GM12878 (cell line): Measurements from ENCODE around the gene IHH.

Source experiments
- ATF3 ChIP-seq: IDR thresholded peaks from 2 replicates; pipeline ENCODE4 v1.6.1; 2011; ENCODE audit warnings: low read depth, mild to moderate bottlenecking, low read length, moderate library complexity, borderline replicate concordance; ENCODE audit errors: extremely low read depth
- BHLHE40 ChIP-seq, 2 experiments: fragments of 450-650 bp in 1 of 2; IDR thresholded peaks; 2 replicates each; pipeline ENCODE4 v1.6.1; 2011 to 2017; ENCODE audit warnings: low read depth in 2 of 2, borderline replicate concordance in 1 of 2, improper control_type of control experiment in 1 of 2, low read length in 1 of 2, mild to moderate bottlenecking in 1 of 2
- CTCF ChIP-seq, 3 experiments: IDR thresholded peaks in 2 of 3; conservative IDR thresholded peaks in 1 of 3; 2 replicates each; pipeline ENCODE4 v1.5.1; 2011; ENCODE audit warnings: low read depth in 3 of 3, low read length in 3 of 3, mild to moderate bottlenecking in 3 of 3, control low read depth in 2 of 3, moderate library complexity in 2 of 3, inconsistent platforms in 1 of 3, mixed read lengths in 1 of 3; ENCODE audit not compliant: control insufficient read depth in 2 of 3, insufficient read depth in 1 of 3; ENCODE audit errors: extremely low read depth in 1 of 3
- CUX1 ChIP-seq: IDR thresholded peaks from 2 replicates; pipeline ENCODE4 v1.6.1; 2012; ENCODE audit warnings: improper control_type of control experiment, low read depth, low read length; ENCODE audit not compliant: insufficient replicate concordance
- E4F1 ChIP-seq: fragments of 450-650 bp; IDR thresholded peaks from 2 replicates; pipeline ENCODE4 v1.6.1; 2018; ENCODE audit warnings: borderline replicate concordance, mild to moderate bottlenecking; ENCODE audit not compliant: partially characterized antibody
- ESRRA ChIP-seq: IDR thresholded peaks from 2 replicates; pipeline ENCODE4 v1.6.1; 2012; ENCODE audit warnings: mild to moderate bottlenecking, low read length, improper control_type of control experiment
- IKZF1 ChIP-seq: fragments of 450-650 bp; conservative IDR thresholded peaks from 2 replicates; pipeline ENCODE4 v1.6.1; 2017; ENCODE audit warnings: antibody characterized with exemption, mild to moderate bottlenecking
- JUND ChIP-seq: IDR thresholded peaks from 2 replicates; pipeline ENCODE4 v1.6.1; 2012; ENCODE audit warnings: low read depth, mild to moderate bottlenecking, low read length, improper control_type of control experiment, moderate library complexity
- SIX5 ChIP-seq: IDR thresholded peaks from 2 replicates; pipeline ENCODE4 v1.6.1; 2011; ENCODE audit warnings: mild to moderate bottlenecking, low read depth, low read length, moderate library complexity; ENCODE audit not compliant: severe bottlenecking
- SREBF2 ChIP-seq: IDR thresholded peaks from 2 replicates; pipeline ENCODE4 v1.6.1; 2012; ENCODE audit warnings: mild to moderate bottlenecking, low read length
- TCF12 ChIP-seq: IDR thresholded peaks from 2 replicates; pipeline ENCODE4 v1.6.1; 2011; ENCODE audit warnings: low read depth, mild to moderate bottlenecking, low read length
- ZNF24 ChIP-seq: fragments of 450-650 bp; IDR thresholded peaks from 2 replicates; pipeline ENCODE4 v1.6.1; 2017; ENCODE audit warnings: antibody characterized with exemption, mild to moderate bottlenecking

GRCh38 chr2:219090436-219091299 lies 29.9 kb upstream of the IHH start:
- TF ChIP-seq CTCF (IDR thresholded peaks at IDR 0.05 in 2 of 3, conservative IDR thresholded peaks at IDR 0.05 in 1 of 3; ENCODE audit: control insufficient read depth in 2 of 3, extremely low read depth in 1 of 3, insufficient read depth in 1 of 3, low read depth in 3 of 3, low read length in 3 of 3) (no peak), JUND (no peak), IKZF1 (no peak), BHLHE40 (IDR thresholded peaks at IDR 0.05; ENCODE audit: borderline replicate concordance in 1 of 2, low read depth in 2 of 2, low read length in 1 of 2) (no peak), ATF3 (no peak), CUX1 (no peak), TCF12 (no peak), E4F1 (no peak), ZNF24 (no peak), ESRRA (no peak), SIX5 (no peak), SREBF2 (no peak)
